Mesendoderm (in vitro differentiated cells): Measurements from ENCODE around the gene GALNTL6.

Source experiments
- DNase-seq: peaks from one replicate; pipeline ENCODE4 v3.0.0; 2013
- H2AK5ac ChIP-seq: 2 replicates; pipeline ENCODE4 v1.6.1; 2013; ENCODE audit warnings: low read length, inconsistent platforms
- H2BK120ac ChIP-seq: 2 replicates; pipeline ENCODE4 v1.6.1; 2013; ENCODE audit warnings: low read depth, mild to moderate bottlenecking, low read length, moderate library complexity, mixed read lengths
- H2BK15ac ChIP-seq: replicated peaks from 2 replicates; pipeline ENCODE4 v1.6.1; 2013; ENCODE audit warnings: low read depth, mild to moderate bottlenecking, moderate library complexity
- H2BK5ac ChIP-seq: 2 replicates; pipeline ENCODE4 v1.6.1; 2013; ENCODE audit warnings: low read length, inconsistent platforms
- H3K18ac ChIP-seq: 2 replicates; pipeline ENCODE4 v1.6.1; 2013; ENCODE audit warnings: mild to moderate bottlenecking, low read length, mixed read lengths
- H3K23ac ChIP-seq: one replicate; pipeline ENCODE4 v1.6.1; 2013; ENCODE audit warnings: low read length
- H3K27ac ChIP-seq: 2 replicates; pipeline ENCODE4 v1.5.1; 2013; ENCODE audit warnings: low read depth, mild to moderate bottlenecking, inconsistent platforms, low read length, moderate library complexity
- H3K27me3 ChIP-seq: 2 replicates; pipeline ENCODE4 v1.6.1; 2013; ENCODE audit warnings: low read length, control low read depth, mild to moderate bottlenecking, inconsistent platforms; ENCODE audit not compliant: insufficient read depth, poor library complexity
- H3K36me3 ChIP-seq: 2 replicates; pipeline ENCODE4 v1.6.1; 2013; ENCODE audit warnings: low read length, inconsistent platforms; ENCODE audit not compliant: control insufficient read depth, insufficient read depth
- H3K4ac ChIP-seq: one replicate; pipeline ENCODE4 v1.6.1; 2013; ENCODE audit warnings: low read depth, mild to moderate bottlenecking, low read length, moderate library complexity
- H3K4me1 ChIP-seq: 2 replicates; pipeline ENCODE4 v1.6.1; 2013; ENCODE audit warnings: low read depth, low read length, inconsistent platforms; ENCODE audit not compliant: control insufficient read depth
- H3K4me2 ChIP-seq: 2 replicates; pipeline ENCODE4 v1.6.1; 2013; ENCODE audit warnings: low read length
- H3K4me3 ChIP-seq: 2 replicates; pipeline ENCODE4 v1.5.1; 2013; ENCODE audit warnings: mild to moderate bottlenecking, low read length
- H3K56ac ChIP-seq: one replicate; pipeline ENCODE4 v1.6.1; 2013; ENCODE audit warnings: low read length
- H3K79me1 ChIP-seq: 2 replicates; pipeline ENCODE4 v1.6.1; 2013; ENCODE audit warnings: low read length, inconsistent platforms
- H3K79me2 ChIP-seq: 2 replicates; pipeline ENCODE4 v1.6.1; 2013; ENCODE audit warnings: mild to moderate bottlenecking, low read length; ENCODE audit not compliant: control insufficient read depth, insufficient read depth
- H3K9ac ChIP-seq: 2 replicates; pipeline ENCODE4 v1.6.1; 2013; ENCODE audit warnings: low read length, inconsistent platforms
- H4K5ac ChIP-seq: one replicate; pipeline ENCODE4 v1.6.1; 2013; ENCODE audit warnings: low read length
- H4K8ac ChIP-seq: one replicate; pipeline ENCODE4 v1.6.1; 2013; ENCODE audit warnings: low read depth, mild to moderate bottlenecking, control low read depth, low read length, moderate library complexity
- WGBS: extraction: QIAGEN DNeasy Blood & Tissue Kit; methylation state at CpG from one replicate; pipeline ENCODE4 v1.1.7; 2013; ENCODE audit warnings: low lambda C conversion rate, missing lambda C conversion rate; ENCODE audit not compliant: insufficient coverage; ENCODE audit errors: extremely low coverage; 5-methylcytosine and 5-hydroxymethylcytosine counted together

Gene GALNTL6

DNA sequence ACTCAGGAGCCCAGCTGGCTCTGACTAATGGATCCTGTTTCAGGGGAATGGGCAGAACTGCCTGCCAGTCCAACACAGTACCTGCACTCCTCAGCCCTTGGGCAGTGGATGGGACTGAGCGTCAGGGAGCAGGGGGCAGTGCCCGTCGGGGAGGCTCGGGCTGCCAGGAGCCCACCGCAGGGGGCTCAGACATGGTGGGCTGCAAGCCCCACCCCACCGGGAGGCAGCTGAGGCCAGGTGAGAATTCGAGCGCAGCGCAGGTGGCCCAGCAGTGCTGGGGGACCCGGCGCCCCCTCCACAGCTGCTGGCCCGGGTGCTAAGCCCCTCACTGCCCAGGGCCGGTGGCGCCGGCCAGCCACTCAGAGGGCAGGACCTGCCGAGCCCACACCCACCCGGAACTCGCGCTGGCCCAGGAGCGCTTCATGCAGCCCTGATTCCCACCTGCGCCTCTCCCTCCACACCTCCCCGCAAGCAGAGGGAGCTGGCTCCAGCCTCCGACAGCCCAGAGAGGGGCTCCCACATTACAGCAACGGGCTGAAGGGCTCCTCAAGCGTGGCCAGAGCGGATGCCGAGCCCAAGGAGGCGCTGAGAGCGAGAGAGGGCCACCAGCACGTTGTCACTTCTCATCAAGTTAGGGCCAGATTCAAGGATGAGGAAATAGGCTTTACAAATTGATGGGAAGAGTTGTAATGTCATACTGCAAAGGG is 668.8 kb downstream of the GALNTL6 start:
- no peak overlapping the region for H2BK120ac ChIP-seq
- no peak overlapping the region for H4K5ac ChIP-seq
- no peaks in the 10 kb centered on the region for H3K27me3 ChIP-seq
- H3K18ac ChIP-seq: no peak overlapping the region
- H3K27ac ChIP-seq: no peak overlapping the region
- no peak overlapping the region for H3K56ac ChIP-seq
- H2BK15ac ChIP-seq: no peak overlapping the region
- no peaks in the 10 kb centered on the region for H3K4me1 ChIP-seq
- WGBS: no CpG with 5 or more reads among the region's 30 CpGs
- DNase-seq: no peak
- no peak overlapping the region for H3K4me2 ChIP-seq
- H2AK5ac ChIP-seq: no peak overlapping the region
- H3K79me2 ChIP-seq: no peaks in the 10 kb centered on the region
- H3K79me1 ChIP-seq: no peaks in the 10 kb centered on the region
- no peak overlapping the region for H3K9ac ChIP-seq
- H3K36me3 ChIP-seq: no peaks in the 10 kb centered on the region
- no peak overlapping the region for H3K4ac ChIP-seq
- H4K8ac ChIP-seq: no peak overlapping the region
- H3K23ac ChIP-seq: no peak overlapping the region
- H3K4me3 ChIP-seq: no peak overlapping the region
- H2BK5ac ChIP-seq: no peak overlapping the region

GRCh38 chr4:172485007-172485406 is 671.8 kb downstream of the GALNTL6 start:
- Histone ChIP-seq H3K4me1 (no peaks in the 10 kb centered on the region), H2BK5ac (no peak overlapping the region), H2AK5ac (no peak overlapping the region), H3K4ac (no peak overlapping the region), H3K27me3 (no peaks in the 10 kb centered on the region), H3K23ac (no peak overlapping the region), H3K18ac (no peak overlapping the region), H3K9ac (no peak overlapping the region), H2BK120ac (no peak overlapping the region), H3K4me2 (no peak overlapping the region), H3K36me3 (no peaks in the 10 kb centered on the region), H3K79me2 (no peaks in the 10 kb centered on the region), H3K79me1 (no peaks in the 10 kb centered on the region), H2BK15ac (no peak overlapping the region), H3K56ac (no peak overlapping the region), H4K5ac (no peak overlapping the region), H3K4me3 (no peak overlapping the region), H4K8ac (no peak overlapping the region), H3K27ac (no peak overlapping the region)
- no peak for DNase-seq
- WGBS: no CpG with 5 or more reads among the region's 3 CpGs

DNA sequence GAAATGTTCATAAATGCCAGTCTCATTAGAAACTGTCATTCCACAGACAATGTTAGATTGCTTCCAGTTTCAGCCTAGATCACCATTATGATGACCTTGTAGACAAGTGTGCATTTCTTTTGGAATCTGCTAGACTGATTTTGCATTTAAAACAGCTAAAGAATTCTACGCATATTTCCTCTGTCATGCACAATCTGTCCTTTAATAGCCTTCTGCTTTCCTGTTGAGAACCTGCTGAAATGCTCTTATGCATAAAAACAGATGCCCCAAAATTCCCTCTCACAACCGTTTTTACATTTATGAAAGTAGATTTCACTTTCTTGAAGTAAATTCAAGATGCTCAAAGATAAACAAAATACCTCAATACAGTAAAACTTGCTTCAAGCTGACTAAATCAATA is 673.3 kb downstream of the GALNTL6 start:
- DNase-seq: no peak
- H3K9ac ChIP-seq: no peak overlapping the region
- H3K4me1 ChIP-seq: no peaks in the 10 kb centered on the region
- no peak overlapping the region for H3K27ac ChIP-seq
- H4K5ac ChIP-seq: no peak overlapping the region
- H3K27me3 ChIP-seq: no peaks in the 10 kb centered on the region
- no peak overlapping the region for H2BK120ac ChIP-seq
- no peak overlapping the region for H2BK5ac ChIP-seq
- H3K4me2 ChIP-seq: no peak overlapping the region
- H3K79me2 ChIP-seq: no peaks in the 10 kb centered on the region
- H2AK5ac ChIP-seq: no peak overlapping the region
- no peak overlapping the region for H3K4me3 ChIP-seq
- no peak overlapping the region for H3K18ac ChIP-seq
- no CpG with 5 or more reads among the region's 2 CpGs for WGBS
- no peak overlapping the region for H4K8ac ChIP-seq
- no peak overlapping the region for H3K56ac ChIP-seq
- no peaks in the 10 kb centered on the region for H3K36me3 ChIP-seq
- no peak overlapping the region for H2BK15ac ChIP-seq
- no peaks in the 10 kb centered on the region for H3K79me1 ChIP-seq
- H3K23ac ChIP-seq: no peak overlapping the region
- no peak overlapping the region for H3K4ac ChIP-seq

GRCh38 chr4:172489861-172490260 is 676.7 kb downstream of the GALNTL6 start:
- Histone ChIP-seq H2BK120ac (no peak overlapping the region), H4K5ac (no peak overlapping the region), H3K56ac (no peak overlapping the region), H3K27ac (no peak overlapping the region), H3K27me3 (no peaks in the 10 kb centered on the region), H3K4me1 (no peaks in the 10 kb centered on the region), H3K4me2 (no peak overlapping the region), H4K8ac (no peak overlapping the region), H3K36me3 (no peaks in the 10 kb centered on the region), H3K9ac (no peak overlapping the region), H3K79me1 (no peaks in the 10 kb centered on the region), H2BK15ac (no peak overlapping the region), H2BK5ac (no peak overlapping the region), H3K18ac (no peak overlapping the region), H3K79me2 (no peaks in the 10 kb centered on the region), H3K23ac (no peak overlapping the region), H3K4ac (no peak overlapping the region), H3K4me3 (no peak overlapping the region), H2AK5ac (no peak overlapping the region)
- no peak for DNase-seq

DNA sequence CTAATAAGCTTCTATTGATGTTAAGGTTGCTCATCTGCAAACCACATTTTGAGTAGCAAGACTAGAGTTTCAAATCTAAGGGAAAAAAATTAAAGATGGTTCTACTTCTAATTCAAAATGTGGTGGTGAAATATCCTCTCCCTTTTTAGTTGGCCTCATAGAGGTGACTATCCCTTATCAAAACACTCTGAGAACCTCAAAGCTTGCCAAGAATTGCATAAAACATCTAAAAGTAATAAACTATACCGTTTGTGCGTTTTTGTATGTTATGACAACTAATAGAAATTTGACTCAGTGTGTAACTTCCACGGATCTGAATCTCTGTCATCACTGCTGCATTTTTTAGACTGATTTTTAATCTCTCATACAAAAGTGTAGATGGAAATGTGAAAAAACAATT is 682.6 kb downstream of the GALNTL6 start:
- no peak for DNase-seq
- H4K8ac ChIP-seq: no peak overlapping the region
- H4K5ac ChIP-seq: no peak overlapping the region
- H3K4me2 ChIP-seq: no peak overlapping the region
- H3K79me2 ChIP-seq: no peaks in the 10 kb centered on the region
- no peak overlapping the region for H3K18ac ChIP-seq
- H3K27ac ChIP-seq: no peak overlapping the region
- no peaks in the 10 kb centered on the region for H3K79me1 ChIP-seq
- no CpG with 5 or more reads among the region's 3 CpGs for WGBS
- H3K23ac ChIP-seq: no peak overlapping the region
- H3K27me3 ChIP-seq: no peaks in the 10 kb centered on the region
- H2BK5ac ChIP-seq: no peak overlapping the region
- no peak overlapping the region for H3K4me3 ChIP-seq
- no peak overlapping the region for H3K56ac ChIP-seq
- H3K36me3 ChIP-seq: no peaks in the 10 kb centered on the region
- no peak overlapping the region for H2AK5ac ChIP-seq
- H3K4me1 ChIP-seq: no peaks in the 10 kb centered on the region
- H3K9ac ChIP-seq: no peak overlapping the region
- H2BK120ac ChIP-seq: no peak overlapping the region
- H2BK15ac ChIP-seq: no peak overlapping the region
- no peak overlapping the region for H3K4ac ChIP-seq

- Histone ChIP-seq H4K8ac (no peak overlapping the region), H3K9ac (no peak overlapping the region), H4K5ac (no peak overlapping the region), H2BK15ac (no peak overlapping the region), H3K36me3 (no peaks in the 10 kb centered on the region), H3K4ac (no peak overlapping the region), H2BK5ac (no peak overlapping the region), H2AK5ac (no peak overlapping the region), H3K27ac (no peak overlapping the region), H2BK120ac (no peak overlapping the region), H3K4me1 (no peaks in the 10 kb centered on the region), H3K4me2 (no peak overlapping the region), H3K18ac (no peak overlapping the region), H3K79me1 (no peaks in the 10 kb centered on the region), H3K56ac (no peak overlapping the region), H3K27me3 (no peaks in the 10 kb centered on the region), H3K4me3 (no peak overlapping the region), H3K23ac (no peak overlapping the region), H3K79me2 (no peaks in the 10 kb centered on the region)
- no peak for DNase-seq
These were observed 684.1 kb downstream of the GALNTL6 start for GRCh38 chr4:172497321-172497720.
